Upper lobe of right lung (tissue), 1 donor: ENCODE measurements around the gene CDIPT. TPM values are rescaled to one million over a fixed set of nuclear protein-coding genes. Genes with fewer than 3 reads are reported as not detected.

Experiments used
- ATAC-seq: fragments of 200-7000 bp; cut with Tn5 transposase; one replicate; pipeline ENCODE4 v1.9.1; 2020; ENCODE audit warnings: mild to moderate bottlenecking, moderate library complexity
- DNase-seq: peaks from one replicate; pipeline ENCODE4 v3.0.0-alpha.2; 2020
- H3K27ac ChIP-seq: fragments of 200-600 bp; one replicate; pipeline ENCODE4 v1.8.0; 2022
- H3K27me3 ChIP-seq: fragments of 200-600 bp; one replicate; pipeline ENCODE4 v1.8.0; 2022; ENCODE audit warnings: mild to moderate bottlenecking
- H3K36me3 ChIP-seq: fragments of 200-600 bp; one replicate; pipeline ENCODE4 v1.8.0; 2022
- H3K4me1 ChIP-seq: fragments of 200-600 bp; one replicate; pipeline ENCODE4 v1.8.0; 2022
- H3K4me3 ChIP-seq: fragments of 200-600 bp; one replicate; pipeline ENCODE4 v1.8.0; 2022; ENCODE audit warnings: mild to moderate bottlenecking
- H3K9me3 ChIP-seq: fragments of 200-600 bp; one replicate; pipeline ENCODE4 v1.8.0; 2022
- CTCF ChIP-seq: fragments of 200-600 bp; IDR thresholded peaks from one replicate; pipeline ENCODE4 v1.8.0; 2022; ENCODE audit warnings: antibody characterized with exemption
- intact Hi-C: fragments of 100-400 bp; cut with DNase I; formaldehyde crosslinking; loops from one replicate; pipeline ENCODE4 v1.11.0; 2022
- total RNA-seq: library from RNA; stranded (reverse); fragmentation: NEBNext Ultra II Directional; extraction: Animal tissue kit (Norgen Biotek cat#: 25700); gene quantifications from one replicate; pipeline ENCODE4 v1.2.1, GENCODE V29; 2021
- donor health status: DM: no; HTN: yes; CAD: no; lungs with severe emphysema.

CDIPT gene
- total RNA-seq, 1 donor from 2014 or later = 83.2 TPM

GRCh38 chr16:29854520-29855100 is 8.4 kb downstream of the CDIPT start:
- intact Hi-C loops = loop anchor here (10.0 kb wide), 1 partner anchor 150 kb away; no protein-coding TSS in a partner anchor
- TF ChIP-seq CTCF = no peak
- ATAC-seq (no peak), DNase-seq (no peak)
- no peak overlapping the region for H3K27ac ChIP-seq
- H3K9me3 ChIP-seq = no peaks in the 10 kb centered on the region
- H3K4me3 ChIP-seq = no peak overlapping the region
- H3K4me1 ChIP-seq = peaks cover 5% of the 10 kb centered on the region
- H3K27me3 ChIP-seq = no peaks in the 10 kb centered on the region
- peaks cover 15% of the 10 kb centered on the region for H3K36me3 ChIP-seq

- Histone ChIP-seq H3K9me3 (no peaks in the 10 kb centered on the region), H3K4me3 (no peak overlapping the region), H3K27me3 (no peaks in the 10 kb centered on the region), H3K27ac (peak overlapping the region; percentile 72), H3K4me1 (peaks cover 5% of the 10 kb centered on the region), H3K36me3 (peaks cover 4% of the 10 kb centered on the region)
- ATAC-seq (peak; percentile 54), DNase-seq (no peak)
- intact Hi-C loops = loop anchor here (10.0 kb wide), 1 partner anchor 152 kb away; no protein-coding TSS in a partner anchor
- TF ChIP-seq CTCF = no peak
These were observed 10.4 kb downstream of the CDIPT start for GRCh38 chr16:29852654-29853053.

GRCh38 chr16:29850998-29851397 is 12.0 kb downstream of the CDIPT start:
- Histone ChIP-seq H3K27ac (no peak overlapping the region), H3K4me3 (no peak overlapping the region), H3K36me3 (peaks cover 21% of the 10 kb centered on the region), H3K27me3 (no peaks in the 10 kb centered on the region), H3K9me3 (no peaks in the 10 kb centered on the region), H3K4me1 (peaks cover 5% of the 10 kb centered on the region)
- intact Hi-C loops = loop anchor here (10.0 kb wide), 1 partner anchor 154 kb away; no protein-coding TSS in a partner anchor
- DNase-seq (no peak), ATAC-seq (no peak)
- TF ChIP-seq CTCF = no peak

GRCh38 chr16:29849505-29849904 is 13.5 kb downstream of the CDIPT start:
- ATAC-seq (peak; percentile 45), DNase-seq (no peak)
- H3K9me3 ChIP-seq = no peaks in the 10 kb centered on the region
- H3K27ac ChIP-seq = no peak overlapping the region
- peaks cover 35% of the 10 kb centered on the region for H3K36me3 ChIP-seq
- H3K4me1 ChIP-seq = peaks cover 5% of the 10 kb centered on the region
- no peak for TF ChIP-seq CTCF
- H3K27me3 ChIP-seq = no peaks in the 10 kb centered on the region
- H3K4me3 ChIP-seq = no peak overlapping the region
- intact Hi-C loops = no loop called here

GRCh38 chr16:29848420-29849297 is 14.4 kb downstream of the CDIPT start:
- H3K9me3 ChIP-seq = no peaks in the 10 kb centered on the region
- peaks cover 44% of the 10 kb centered on the region for H3K36me3 ChIP-seq
- no peaks in the 10 kb centered on the region for H3K27me3 ChIP-seq
- peak; percentile 91 for TF ChIP-seq CTCF
- DNase-seq (peak; percentile 91), ATAC-seq (peak; percentile 88)
- no peak overlapping the region for H3K4me3 ChIP-seq
- intact Hi-C loops = no loop called here
- H3K27ac ChIP-seq = peak overlapping the region; percentile 11
- H3K4me1 ChIP-seq = peaks cover 5% of the 10 kb centered on the region
